Hepatocyte (in vitro differentiated cells): ENCODE measurements around the gene ADGRA1. TPM values are rescaled to one million over a fixed set of nuclear protein-coding genes. Genes with fewer than 3 reads are reported as not detected.

Experiments
- DNase-seq: peaks from one replicate; pipeline ENCODE4 v3.0.0-alpha.2; 2016; ENCODE audit warnings: low spot score
- H2AFZ ChIP-seq: fragments of 200-600 bp; sonication (generic); 2 replicates; pipeline ENCODE4 v1.6.0; 2016; ENCODE audit warnings: antibody characterized with exemption, mild to moderate bottlenecking
- H3K27ac ChIP-seq: fragments of 200-600 bp; sonication (generic); 2 replicates; pipeline ENCODE4 v1.5.1; 2016; ENCODE audit warnings: mild to moderate bottlenecking
- H3K27me3 ChIP-seq: fragments of 200-600 bp; sonication (generic); 2 replicates; pipeline ENCODE4 v1.6.1; 2016
- H3K36me3 ChIP-seq: fragments of 200-600 bp; sonication (generic); replicated peaks from 2 replicates; pipeline ENCODE4 v1.5.1; 2016; ENCODE audit warnings: low read depth; ENCODE audit not compliant: insufficient read depth
- H3K4me1 ChIP-seq: fragments of 200-600 bp; sonication (generic); 2 replicates; pipeline ENCODE4 v1.5.1; 2016; ENCODE audit warnings: mild to moderate bottlenecking, moderate library complexity; ENCODE audit not compliant: insufficient read depth
- H3K4me2 ChIP-seq: fragments of 200-600 bp; sonication (generic); 2 replicates; pipeline ENCODE4 v1.6.0; 2016
- H3K4me3 ChIP-seq: fragments of 200-600 bp; sonication (generic); 2 replicates; pipeline ENCODE4 v1.5.1; 2016; ENCODE audit warnings: mild to moderate bottlenecking
- H3K79me2 ChIP-seq: fragments of 200-600 bp; sonication (generic); 2 replicates; pipeline ENCODE4 v1.6.0; 2017; ENCODE audit warnings: mild to moderate bottlenecking
- H3K9me2 ChIP-seq: fragments of 200-600 bp; sonication (generic); replicated peaks from 2 replicates; pipeline ENCODE4 v1.6.0; 2017; ENCODE audit warnings: mild to moderate bottlenecking; ENCODE audit not compliant: insufficient read depth
- H3K9me3 ChIP-seq: fragments of 200-600 bp; sonication (generic); 2 replicates; pipeline ENCODE4 v1.5.1; 2016; ENCODE audit warnings: low read depth, mild to moderate bottlenecking
- H4K20me1 ChIP-seq: fragments of 200-600 bp; sonication (generic); 2 replicates; pipeline ENCODE4 v1.6.0; 2016; ENCODE audit warnings: mild to moderate bottlenecking; ENCODE audit not compliant: insufficient read depth, poor library complexity, severe bottlenecking
- CTCF ChIP-seq: fragments of 200-600 bp; sonication (generic); IDR thresholded peaks from 2 replicates; pipeline ENCODE4 v1.5.1; 2016; ENCODE audit warnings: antibody characterized with exemption, mild to moderate bottlenecking; ENCODE audit not compliant: poor library complexity
- EZH2 ChIP-seq: fragments of 200-600 bp; sonication (generic); IDR thresholded peaks from 2 replicates; pipeline ENCODE4 v1.6.1; 2016; ENCODE audit warnings: antibody characterized with exemption, mild to moderate bottlenecking, borderline replicate concordance
- EZH2phosphoT487 ChIP-seq: fragments of 200-600 bp; sonication (generic); IDR thresholded peaks from one replicate; pipeline ENCODE4 v1.6.1; 2018; ENCODE audit warnings: antibody characterized with exemption, mild to moderate bottlenecking, low read depth, moderate library complexity; ENCODE audit not compliant: unreplicated experiment, severe bottlenecking
- WGBS: methylation state at CpG from one replicate; pipeline ENCODE4 v1.1.6; 2016; ENCODE audit warnings: low lambda C conversion rate; ENCODE audit errors: missing lambda C conversion rate; 5-methylcytosine and 5-hydroxymethylcytosine counted together
- polyA plus RNA-seq: library from polyadenylated mRNA; unstranded; fragments of >200 nt; fragmentation: Nextera tagmentation; extraction: Ambion mirVana; gene quantifications from 2 replicates; pipeline ENCODE4 v1.2.1, GENCODE V29; 2016
- total RNA-seq: library from RNA; depleted of rRNA; stranded (reverse); fragments of >200 nt; gene quantifications from 2 replicates; pipeline ENCODE4 v1.2.3, GENCODE V29; 2014

Gene ADGRA1
- total and polyA plus RNA-seq, 2 experiments from 2014 or later: 0.47 TPM; not detected in 1

- Histone ChIP-seq H3K4me1 (no peaks in the 10 kb centered on the region), H3K4me2 (no peak overlapping the region), H2AFZ (no peak overlapping the region), H3K27ac (no peak overlapping the region), H3K36me3 (no peaks in the 10 kb centered on the region), H3K79me2 (no peaks in the 10 kb centered on the region), H3K27me3 (no peaks in the 10 kb centered on the region), H4K20me1 (no peaks in the 10 kb centered on the region), H3K9me2 (no peaks in the 10 kb centered on the region), H3K4me3 (no peak overlapping the region), H3K9me3 (no peaks in the 10 kb centered on the region)
- WGBS: 86% methylated on average over 10 of the region's 19 CpGs
- no peak for DNase-seq
- TF ChIP-seq EZH2phosphoT487: no peak
- TF ChIP-seq EZH2: no peak
- TF ChIP-seq CTCF: no peak
These were observed 43.3 kb upstream of the ADGRA1 start for GRCh38 chr10:133044401-133044811.

- Histone ChIP-seq H3K79me2 (no peaks in the 10 kb centered on the region), H2AFZ (no peak overlapping the region), H3K4me3 (no peak overlapping the region), H3K27me3 (no peaks in the 10 kb centered on the region), H3K36me3 (no peaks in the 10 kb centered on the region), H3K9me3 (no peaks in the 10 kb centered on the region), H4K20me1 (no peaks in the 10 kb centered on the region), H3K9me2 (no peaks in the 10 kb centered on the region), H3K4me2 (no peak overlapping the region), H3K27ac (no peak overlapping the region), H3K4me1 (no peaks in the 10 kb centered on the region)
- WGBS: 83% methylated on average over 26 of the region's 26 CpGs
- DNase-seq: no peak
- TF ChIP-seq EZH2 (no peak), EZH2phosphoT487 (no peak), CTCF (no peak)
These were observed 42.0 kb upstream of the ADGRA1 start for GRCh38 chr10:133045556-133046389.

- H3K4me1 ChIP-seq: no peaks in the 10 kb centered on the region
- no peak overlapping the region for H3K4me2 ChIP-seq
- no peaks in the 10 kb centered on the region for H3K9me3 ChIP-seq
- no peak for DNase-seq
- no peaks in the 10 kb centered on the region for H4K20me1 ChIP-seq
- H3K79me2 ChIP-seq: no peaks in the 10 kb centered on the region
- no peaks in the 10 kb centered on the region for H3K9me2 ChIP-seq
- no peaks in the 10 kb centered on the region for H3K27me3 ChIP-seq
- H2AFZ ChIP-seq: no peak overlapping the region
- WGBS: 88% methylated on average over 14 of the region's 14 CpGs
- H3K4me3 ChIP-seq: no peak overlapping the region
- no peaks in the 10 kb centered on the region for H3K36me3 ChIP-seq
- H3K27ac ChIP-seq: no peak overlapping the region
- TF ChIP-seq EZH2phosphoT487 (no peak), EZH2 (no peak), CTCF (no peak)
These were observed 41.3 kb upstream of the ADGRA1 start for GRCh38 chr10:133046390-133046765.
